ENCODE data around the gene ANLN. TPM values are rescaled to one million over a fixed set of nuclear protein-coding genes. Genes with fewer than 3 reads are reported as not detected.
"Not testable (repeated sequence)": the region's sequence is repeated elsewhere in the genome, so short reads cannot be mapped to it uniquely, and the experiment has no call there.

The ANLN gene
- polyA plus RNA-seq, 1 donor from 2014 or later = 5.8 TPM

- no peaks in the 10 kb centered on the region for H3F3A ChIP-seq (ENCODE audit: insufficient read depth, low read length, poor library complexity, severe bottlenecking)
- H3K27me3 ChIP-seq (ENCODE audit: insufficient read depth, low read depth, low read length) = no peaks in the 10 kb centered on the region
- no peaks in the 10 kb centered on the region for H3K9me3 ChIP-seq (ENCODE audit: low read length)
- H3K9me2 ChIP-seq (ENCODE audit: insufficient read depth, low read length) = no peaks in the 10 kb centered on the region
- no peak overlapping the region for H3K4me2 ChIP-seq (ENCODE audit: low read length)
- H4K20me1 ChIP-seq (ENCODE audit: insufficient read depth) = peaks cover 3% of the 10 kb centered on the region
- no peaks in the 10 kb centered on the region for H3K79me2 ChIP-seq (replicated peaks; ENCODE audit: insufficient read depth, low read length)
- H2AFZ ChIP-seq (ENCODE audit: low read depth, low read length) = no peak overlapping the region
- H3K9ac ChIP-seq (ENCODE audit: low read length) = no peak overlapping the region
- H3K36me3 ChIP-seq (ENCODE audit: insufficient read depth, low read length) = no peaks in the 10 kb centered on the region
- TF ChIP-seq REST (IDR thresholded peaks at IDR 0.05; ENCODE audit: borderline replicate concordance) (no peak), POLR2AphosphoS5 (IDR thresholded peaks at IDR 0.05) (no peak), SMC3 (conservative IDR thresholded peaks at IDR 0.05; ENCODE audit: poor library complexity) (no peak), MXI1 (conservative IDR thresholded peaks at IDR 0.05; ENCODE audit: poor library complexity, severe bottlenecking) (no peak), CTCF (IDR thresholded peaks at IDR 0.05; ENCODE audit: poor library complexity, severe bottlenecking) (no peak), TAF1 (IDR thresholded peaks at IDR 0.05; ENCODE audit: low read depth) (no peak), RAD21 (conservative IDR thresholded peaks at IDR 0.05) (no peak), EZH2 (IDR thresholded peaks at IDR 0.05; ENCODE audit: borderline replicate concordance, insufficient read depth, low read length, poor library complexity, severe bottlenecking) (no peak), EP300 (conservative IDR thresholded peaks at IDR 0.05; ENCODE audit: poor library complexity, severe bottlenecking) (no peak)
- no peak overlapping the region for H3K4me3 ChIP-seq (ENCODE audit: low read length)
- H3K27ac ChIP-seq (ENCODE audit: low read length) = no peak overlapping the region
Observed at GRCh38 chr7:36491317-36491716, 101.7 kb downstream of the ANLN start.

GRCh38 chr7:36496576-36496975 lies 106.9 kb downstream of the ANLN start:
- no peak for TF ChIP-seq CTCF (IDR thresholded peaks at IDR 0.05; ENCODE audit: poor library complexity, severe bottlenecking)
- TF ChIP-seq RAD21 (conservative IDR thresholded peaks at IDR 0.05) = no peak
- TF ChIP-seq SMC3 (conservative IDR thresholded peaks at IDR 0.05; ENCODE audit: poor library complexity) = no peak
- TF ChIP-seq REST (IDR thresholded peaks at IDR 0.05; ENCODE audit: borderline replicate concordance) = no peak
- no peak for TF ChIP-seq EP300 (conservative IDR thresholded peaks at IDR 0.05; ENCODE audit: poor library complexity, severe bottlenecking)
- TF ChIP-seq EZH2 (IDR thresholded peaks at IDR 0.05; ENCODE audit: borderline replicate concordance, insufficient read depth, low read length, poor library complexity, severe bottlenecking) = no peak
- no peak for TF ChIP-seq MXI1 (conservative IDR thresholded peaks at IDR 0.05; ENCODE audit: poor library complexity, severe bottlenecking)
- TF ChIP-seq POLR2AphosphoS5 (IDR thresholded peaks at IDR 0.05) = no peak
- no peak for TF ChIP-seq TAF1 (IDR thresholded peaks at IDR 0.05; ENCODE audit: low read depth)
- Histone ChIP-seq H3F3A (ENCODE audit: insufficient read depth, low read length, poor library complexity, severe bottlenecking) (no peaks in the 10 kb centered on the region), H3K9me2 (ENCODE audit: insufficient read depth, low read length) (no peaks in the 10 kb centered on the region), H3K9ac (ENCODE audit: low read length) (no peak overlapping the region), H3K36me3 (ENCODE audit: insufficient read depth, low read length) (no peaks in the 10 kb centered on the region), H3K9me3 (ENCODE audit: low read length) (no peaks in the 10 kb centered on the region), H3K27ac (ENCODE audit: low read length) (no peak overlapping the region), H3K4me2 (ENCODE audit: low read length) (no peak overlapping the region), H2AFZ (ENCODE audit: low read depth, low read length) (no peak overlapping the region), H4K20me1 (ENCODE audit: insufficient read depth) (no peaks in the 10 kb centered on the region), H3K79me2 (replicated peaks; ENCODE audit: insufficient read depth, low read length) (no peaks in the 10 kb centered on the region), H3K27me3 (ENCODE audit: insufficient read depth, low read depth, low read length) (no peaks in the 10 kb centered on the region), H3K4me3 (ENCODE audit: low read length) (no peak overlapping the region)

GRCh38 chr7:36497176-36497575 lies 107.5 kb downstream of the ANLN start:
- H4K20me1 ChIP-seq (ENCODE audit: insufficient read depth); H3K9me3 ChIP-seq (ENCODE audit: low read length); H3F3A ChIP-seq (ENCODE audit: insufficient read depth, low read length, poor library complexity, severe bottlenecking); H3K79me2 ChIP-seq (replicated peaks; ENCODE audit: insufficient read depth, low read length); H3K27me3 ChIP-seq (ENCODE audit: insufficient read depth, low read depth, low read length); H3K36me3 ChIP-seq (ENCODE audit: insufficient read depth, low read length); H3K4me2 ChIP-seq (ENCODE audit: low read length); H3K4me3 ChIP-seq (ENCODE audit: low read length); H3K9ac ChIP-seq (ENCODE audit: low read length); H3K9me2 ChIP-seq (ENCODE audit: insufficient read depth, low read length); H3K27ac ChIP-seq (ENCODE audit: low read length); H2AFZ ChIP-seq (ENCODE audit: low read depth, low read length): not testable (repeated sequence)

Data from neural cell (in vitro differentiated cells).